HG03108 (cell line): ENCODE measurements around the gene RIC8A.
"Not testable (repeated sequence)": the region's sequence is repeated elsewhere in the genome, so short reads cannot be mapped to it uniquely, and the experiment has no call there.

ENCODE experiments used
- ATAC-seq: cut with Tn5 transposase; IDR thresholded peaks from one replicate; pipeline ENCODE4 v1.9.1; 2021; ENCODE audit warnings: moderate library complexity; ENCODE audit not compliant: unreplicated experiment

RIC8A gene

DNA sequence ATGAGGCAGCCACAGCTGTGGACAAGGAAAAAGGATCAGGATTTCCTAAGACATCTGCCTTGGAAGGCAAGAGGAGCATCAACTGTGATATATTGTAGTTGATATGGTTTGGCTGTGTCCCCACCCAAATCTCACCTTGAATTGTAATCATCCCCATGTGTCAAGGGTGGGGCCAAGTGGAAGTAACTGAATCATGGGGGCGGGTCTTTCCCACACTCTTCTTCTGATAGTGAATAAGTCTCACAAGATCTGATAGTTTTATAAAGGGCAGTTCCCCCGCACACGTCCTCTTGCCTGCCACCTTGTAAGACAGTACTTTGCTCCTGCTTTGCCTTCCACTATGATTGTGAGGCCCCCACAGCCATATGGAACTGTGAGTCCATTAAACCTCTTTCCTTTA lies 10.2 kb downstream of the RIC8A start:
- ATAC-seq = no peak

DNA sequence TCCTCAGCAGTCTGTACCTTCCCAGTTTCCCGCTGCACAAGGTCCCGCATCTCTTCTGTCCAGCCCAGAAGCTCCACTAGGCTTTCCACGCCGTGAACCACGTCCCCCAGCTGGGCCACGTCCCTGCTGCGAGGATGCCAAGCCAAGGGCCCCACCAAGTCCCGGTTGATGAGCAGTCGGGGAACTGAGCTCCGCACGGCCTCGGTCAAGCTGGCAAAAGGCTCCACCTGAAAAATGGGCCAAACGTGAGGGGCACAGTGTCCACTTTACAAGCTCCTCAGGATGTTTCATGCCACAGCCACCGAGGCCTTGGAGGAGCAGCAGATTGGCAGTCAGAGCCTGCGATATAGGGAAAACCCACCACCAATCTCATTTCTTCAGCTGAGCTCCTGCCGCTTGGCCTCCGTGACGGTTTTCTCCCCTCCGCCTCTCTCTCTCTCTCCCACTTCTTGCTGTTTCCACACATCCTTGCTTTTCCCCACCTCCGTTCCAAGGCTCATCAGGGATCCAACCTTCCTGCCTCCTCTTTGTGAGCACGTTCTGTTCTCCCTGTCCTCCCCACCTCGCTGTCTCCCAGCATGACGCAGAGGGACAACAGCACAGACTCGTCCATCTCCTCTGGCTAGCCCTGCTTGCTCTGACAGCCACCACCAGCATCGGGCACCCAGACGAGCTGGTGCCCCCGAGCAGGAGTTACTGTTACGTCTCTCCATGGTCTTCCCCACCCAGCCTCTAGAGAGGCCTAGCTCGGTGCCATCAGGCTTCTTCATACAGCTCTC lies 11.5 kb downstream of the RIC8A start:
- ATAC-seq = no peak

DNA sequence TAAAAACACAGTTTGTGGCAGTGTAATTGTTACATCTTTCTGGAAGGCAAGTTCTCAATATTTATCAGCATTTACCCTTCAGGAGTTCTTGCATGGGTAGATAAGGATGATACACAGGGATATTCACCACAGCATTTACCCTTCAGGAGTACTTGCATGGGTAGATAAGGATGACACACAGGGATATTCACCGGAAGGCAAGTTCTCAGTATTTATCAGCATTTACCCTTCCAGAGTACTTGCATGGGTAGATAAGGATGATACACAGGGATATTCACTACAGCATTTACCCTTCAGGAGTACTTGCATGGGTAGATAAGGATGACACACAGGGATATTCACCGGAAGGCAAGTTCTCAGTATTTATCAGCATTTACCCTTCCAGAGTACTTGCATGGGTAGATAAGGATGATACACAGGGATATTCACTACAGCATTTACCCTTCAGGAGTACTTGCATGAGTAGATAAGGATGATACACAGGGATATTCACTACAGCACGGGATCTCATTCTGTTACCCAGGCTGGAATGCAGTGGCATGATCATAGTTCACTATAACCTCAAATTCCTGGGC lies 13.2 kb downstream of the RIC8A start:
- ATAC-seq = not testable (repeated sequence)

DNA sequence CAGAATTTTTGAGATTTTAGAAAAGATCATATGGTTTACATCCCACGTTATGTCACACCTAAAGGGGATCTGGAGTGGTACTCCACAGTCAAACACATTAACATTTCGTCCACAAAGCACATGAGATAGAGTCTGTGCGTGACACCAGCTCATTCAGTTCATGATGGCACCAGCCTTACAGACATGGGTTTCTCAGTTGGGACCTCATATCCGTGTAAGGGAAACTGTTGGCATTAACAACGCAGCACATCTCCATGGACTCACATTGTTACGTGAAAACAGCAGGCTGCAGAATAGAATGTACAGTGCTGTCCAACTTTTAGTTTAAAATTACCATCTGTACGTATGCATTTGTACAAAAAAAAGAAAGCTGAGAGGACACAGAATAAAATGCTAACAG lies 14.0 kb downstream of the RIC8A start:
- no peak for ATAC-seq

DNA sequence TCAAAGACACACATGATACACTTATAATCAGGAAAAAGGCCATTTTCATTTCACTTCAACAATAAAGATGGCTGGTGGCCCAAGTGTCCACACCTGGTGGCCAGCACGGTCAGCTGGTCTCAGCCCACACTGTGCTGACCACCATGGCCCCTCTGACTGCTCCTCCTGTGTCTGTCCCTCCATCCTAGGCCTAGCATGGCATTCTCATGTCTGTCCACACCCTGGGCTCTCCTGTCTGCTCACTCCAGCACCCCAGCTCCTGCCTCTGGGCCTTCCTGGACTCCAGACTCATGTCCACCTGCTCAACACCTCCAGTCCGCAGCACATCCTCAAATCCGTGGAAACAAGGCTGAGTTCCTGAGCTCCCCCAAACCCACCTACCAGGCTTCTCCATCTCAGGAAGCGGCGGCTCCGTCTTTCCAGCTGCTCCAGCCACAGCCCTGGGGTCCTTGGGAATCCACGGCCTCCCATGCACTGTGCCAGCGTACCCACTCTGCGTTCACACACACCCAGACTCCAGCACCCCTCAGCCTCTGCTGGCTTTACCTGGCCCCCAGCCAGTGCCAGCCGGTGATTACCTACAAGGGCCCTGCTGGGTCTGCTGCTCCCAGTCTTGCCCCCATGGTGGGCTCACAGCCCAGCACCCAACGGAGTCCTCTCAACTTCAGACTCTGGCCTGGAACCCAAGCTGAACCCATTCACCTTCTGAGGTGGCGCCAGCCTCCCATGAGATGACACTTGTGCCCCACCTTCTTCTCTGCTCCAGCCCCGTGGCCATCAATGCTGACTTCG lies 14.7 kb downstream of the RIC8A start:
- ATAC-seq = no peak

DNA sequence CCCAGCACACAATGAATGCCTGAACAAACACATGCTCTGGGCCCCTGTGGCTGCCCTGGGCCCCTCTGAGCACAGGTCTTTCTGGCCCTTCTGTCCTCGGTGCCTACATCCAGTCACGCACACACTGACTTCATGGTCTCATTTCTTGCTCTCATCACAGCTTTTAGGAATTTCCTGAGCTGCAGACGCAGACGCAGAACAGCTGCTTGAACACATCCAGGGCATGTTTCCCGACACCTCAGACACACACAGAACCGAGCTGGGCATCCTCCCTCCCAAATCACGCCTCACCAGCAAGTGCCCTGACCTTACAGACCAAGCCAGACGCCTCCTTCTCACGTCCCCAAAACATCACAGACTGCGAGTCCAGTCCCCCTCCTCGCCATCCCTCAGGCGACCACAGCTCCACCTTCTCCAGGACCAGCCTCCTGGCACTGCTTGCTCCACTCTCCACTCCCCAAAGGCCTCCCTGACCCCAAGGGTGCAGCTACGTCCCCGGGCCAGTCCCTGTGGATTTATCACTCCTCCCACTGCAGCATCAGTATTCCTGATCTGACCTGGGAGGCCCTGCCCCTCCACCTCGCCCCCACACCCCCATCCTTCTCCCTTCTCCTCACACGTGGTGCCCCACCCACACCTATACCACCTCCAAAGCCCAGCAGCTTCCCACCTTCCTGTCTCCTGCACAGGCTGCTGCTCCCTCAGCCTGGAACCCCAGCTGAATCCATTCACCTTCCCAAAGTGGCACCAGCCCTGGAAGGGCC lies 15.7 kb downstream of the RIC8A start:
- no peak for ATAC-seq

DNA sequence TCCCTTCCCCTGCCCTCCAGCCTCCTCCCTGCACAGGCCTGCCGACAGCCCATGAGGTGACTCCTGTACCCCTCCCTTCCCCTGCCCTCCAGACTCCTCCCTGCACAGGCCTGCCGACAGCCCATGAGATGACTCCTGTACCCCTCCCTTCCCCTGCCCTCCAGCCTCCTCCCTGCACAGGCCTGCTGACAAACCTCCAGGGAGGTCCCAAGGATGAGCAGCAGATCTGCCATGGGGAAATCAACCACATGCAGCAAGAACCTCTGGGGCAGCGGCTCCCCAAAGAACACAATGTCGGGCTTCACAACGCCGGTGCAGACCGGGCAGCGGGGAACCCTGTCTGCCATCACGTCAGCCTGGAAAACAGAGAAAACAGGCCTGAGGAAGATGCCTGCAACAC lies 16.4 kb downstream of the RIC8A start:
- ATAC-seq = no peak

DNA sequence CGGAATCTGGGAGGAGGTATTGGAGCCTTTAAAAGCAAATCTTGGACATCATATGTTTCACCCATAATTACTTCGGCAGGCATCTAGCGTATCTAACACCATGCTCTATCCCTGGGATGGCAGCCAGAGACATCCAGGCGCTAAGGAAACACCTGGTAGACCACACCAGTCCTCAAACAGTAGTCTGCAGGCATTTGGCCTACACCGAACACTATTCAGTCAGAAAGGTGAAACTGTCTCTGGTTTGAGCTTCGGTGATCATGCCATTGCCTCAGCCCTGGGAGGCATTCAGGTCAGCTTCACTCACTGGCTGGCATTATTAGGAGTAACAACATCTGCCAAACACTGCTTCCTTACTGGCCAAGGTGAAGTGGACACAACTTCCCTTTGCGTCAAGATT lies 16.9 kb downstream of the RIC8A start:
- no peak for ATAC-seq

DNA sequence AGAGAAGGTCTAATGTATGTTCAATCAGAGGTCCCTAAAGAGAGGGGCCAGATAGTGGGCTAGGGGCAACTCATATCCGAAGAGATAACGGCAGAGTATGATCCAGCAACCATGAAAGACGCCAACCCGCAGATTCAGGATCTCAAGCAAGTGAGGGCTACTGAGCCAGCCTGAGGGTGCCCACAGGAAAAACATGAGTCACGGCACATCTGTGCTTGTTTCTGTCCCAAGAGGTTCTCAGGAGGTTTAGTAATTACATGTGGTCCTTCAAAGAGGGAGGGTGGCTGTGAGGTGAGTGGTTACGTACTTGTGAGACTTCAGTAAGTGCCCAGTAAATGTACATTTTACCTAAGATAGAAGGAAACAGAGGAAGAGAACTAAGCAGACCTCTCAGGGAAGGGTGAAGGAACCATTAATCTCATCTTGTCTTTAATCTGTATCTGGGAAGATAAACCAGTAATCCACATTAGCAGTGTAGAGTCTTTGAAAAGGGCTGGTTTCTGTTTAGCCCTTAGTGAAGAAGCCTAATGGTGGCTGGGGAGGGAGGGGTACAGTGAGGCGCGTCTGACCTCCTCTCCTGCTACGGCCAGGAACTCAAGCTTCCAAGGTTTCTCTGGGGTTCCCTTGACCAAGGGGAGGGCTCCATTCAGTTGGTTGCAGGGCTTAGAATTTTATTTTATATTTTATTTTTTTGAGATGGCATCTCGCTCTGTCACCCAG lies 18.4 kb downstream of the RIC8A start:
- ATAC-seq = peak; percentile 69

DNA sequence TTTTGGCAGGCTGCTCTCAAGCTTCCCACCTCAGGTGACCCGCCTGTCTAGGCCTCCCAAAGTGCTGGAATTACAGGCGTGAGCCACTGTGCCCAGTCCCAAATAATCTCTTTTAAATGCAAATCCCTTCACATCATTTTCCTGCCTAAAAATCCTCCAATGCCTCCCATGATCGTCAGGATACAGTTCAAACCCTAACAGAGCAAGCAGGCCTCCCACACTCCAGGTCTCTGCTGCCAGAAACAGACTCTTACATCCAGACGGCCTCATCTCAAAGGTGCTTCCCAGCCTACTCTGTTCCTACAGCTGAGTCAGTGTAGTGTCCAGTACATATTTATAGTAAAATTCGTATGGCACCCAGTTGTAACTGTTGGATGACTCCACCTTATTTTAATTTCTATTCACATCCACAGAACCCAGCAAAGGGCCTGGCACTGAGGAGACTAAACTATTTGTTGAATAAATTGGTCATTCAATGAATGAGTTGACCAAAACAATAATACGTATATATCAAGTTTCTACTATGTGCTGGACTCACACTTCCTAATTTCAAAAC lies 20.4 kb downstream of the RIC8A start:
- ATAC-seq = no peak

DNA sequence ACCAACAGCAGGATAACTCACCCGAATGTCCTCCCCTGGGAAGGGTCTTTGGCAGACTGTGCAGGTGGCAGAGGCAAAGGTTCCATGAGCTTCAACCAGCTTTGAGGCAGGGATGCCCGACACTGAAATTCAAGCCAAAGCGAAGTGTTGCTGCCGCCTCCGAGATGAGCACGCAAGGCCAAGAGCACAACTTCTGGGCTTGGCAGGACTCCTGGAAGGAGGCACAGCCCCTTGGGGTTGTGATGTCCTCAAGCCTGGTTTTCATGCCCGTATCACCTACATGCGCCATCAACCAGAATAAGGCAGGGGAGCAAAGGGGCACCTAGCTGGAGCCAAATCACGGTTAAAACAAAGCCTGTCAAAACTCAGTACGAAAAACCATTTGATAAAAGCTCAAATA lies 22.9 kb downstream of the RIC8A start:
- ATAC-seq = no peak

DNA sequence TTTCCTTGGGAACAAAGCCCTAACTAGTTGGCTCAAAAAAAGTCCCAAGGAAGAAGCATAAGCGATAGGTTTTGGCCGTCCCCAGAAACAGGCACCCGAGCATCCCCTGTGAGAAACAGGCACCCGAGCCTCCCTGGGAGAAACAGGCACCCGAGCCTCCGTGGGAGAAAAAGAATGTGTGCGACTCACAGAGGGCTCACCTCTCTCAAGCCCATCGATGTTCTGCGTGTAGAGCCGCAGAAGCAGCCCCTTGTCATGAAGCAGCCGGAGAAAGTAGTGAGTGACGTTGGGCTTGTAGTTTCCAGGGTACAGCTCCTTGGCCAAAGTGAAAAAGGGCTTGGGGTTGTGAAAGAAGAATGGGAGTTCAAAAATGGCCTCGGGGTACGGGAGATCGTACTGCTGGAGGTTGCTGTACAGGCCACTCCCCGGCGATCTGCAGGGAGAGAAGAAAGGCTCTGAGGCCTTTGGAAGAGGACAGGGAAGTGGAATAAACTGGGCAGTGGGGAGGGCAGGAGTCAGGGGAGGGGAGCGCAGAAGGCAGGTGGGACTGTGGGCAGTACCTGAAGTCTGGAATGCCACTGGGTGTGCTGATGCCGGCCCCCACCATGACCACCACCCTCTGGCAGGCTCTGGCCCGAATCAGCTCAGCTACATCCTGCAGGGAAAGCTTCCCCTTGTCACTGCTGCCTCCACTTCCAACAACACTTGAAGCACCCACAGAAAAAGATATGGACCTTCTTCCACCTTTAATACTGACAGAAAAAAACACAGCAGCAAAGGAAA lies 25.5 kb downstream of the RIC8A start:
- no peak for ATAC-seq

DNA sequence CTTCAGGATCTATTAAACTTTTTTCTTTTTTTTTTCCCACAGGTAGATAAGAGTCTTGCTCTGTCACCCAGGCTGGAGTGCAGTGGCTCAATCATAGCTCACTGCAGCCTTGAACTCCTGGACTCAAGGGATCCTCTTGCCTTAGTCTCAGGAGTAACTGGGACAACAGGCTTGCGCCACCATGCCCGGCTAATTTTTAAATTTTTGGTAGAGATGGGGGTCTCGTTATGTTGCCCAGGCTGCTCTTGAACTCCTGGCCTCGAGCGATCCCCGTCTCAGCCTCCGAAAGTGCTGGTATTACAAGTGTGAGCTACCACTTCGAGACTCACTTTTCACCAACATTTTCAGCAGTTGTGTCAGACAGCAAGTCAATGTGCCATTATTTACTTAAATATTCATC lies 27.7 kb downstream of the RIC8A start:
- no peak for ATAC-seq

DNA sequence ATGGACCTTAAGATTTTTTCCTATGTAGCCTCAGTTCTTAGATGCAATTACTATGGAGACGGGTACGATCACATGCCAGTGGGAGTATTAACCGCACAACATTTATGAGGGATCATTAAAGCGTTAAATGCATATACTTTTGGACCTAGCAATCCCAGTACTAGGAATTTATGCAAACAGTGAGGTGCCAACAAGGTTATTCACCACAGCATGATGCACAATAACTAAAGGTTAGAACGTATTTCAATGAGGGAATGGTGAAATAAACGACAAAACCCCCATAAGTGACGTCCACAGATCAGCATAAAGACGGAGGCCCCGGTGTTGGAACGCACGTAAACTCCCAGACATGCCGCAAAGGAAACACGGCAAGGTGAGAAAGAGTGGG lies 28.1 kb downstream of the RIC8A start:
- ATAC-seq = peak; percentile 7

DNA sequence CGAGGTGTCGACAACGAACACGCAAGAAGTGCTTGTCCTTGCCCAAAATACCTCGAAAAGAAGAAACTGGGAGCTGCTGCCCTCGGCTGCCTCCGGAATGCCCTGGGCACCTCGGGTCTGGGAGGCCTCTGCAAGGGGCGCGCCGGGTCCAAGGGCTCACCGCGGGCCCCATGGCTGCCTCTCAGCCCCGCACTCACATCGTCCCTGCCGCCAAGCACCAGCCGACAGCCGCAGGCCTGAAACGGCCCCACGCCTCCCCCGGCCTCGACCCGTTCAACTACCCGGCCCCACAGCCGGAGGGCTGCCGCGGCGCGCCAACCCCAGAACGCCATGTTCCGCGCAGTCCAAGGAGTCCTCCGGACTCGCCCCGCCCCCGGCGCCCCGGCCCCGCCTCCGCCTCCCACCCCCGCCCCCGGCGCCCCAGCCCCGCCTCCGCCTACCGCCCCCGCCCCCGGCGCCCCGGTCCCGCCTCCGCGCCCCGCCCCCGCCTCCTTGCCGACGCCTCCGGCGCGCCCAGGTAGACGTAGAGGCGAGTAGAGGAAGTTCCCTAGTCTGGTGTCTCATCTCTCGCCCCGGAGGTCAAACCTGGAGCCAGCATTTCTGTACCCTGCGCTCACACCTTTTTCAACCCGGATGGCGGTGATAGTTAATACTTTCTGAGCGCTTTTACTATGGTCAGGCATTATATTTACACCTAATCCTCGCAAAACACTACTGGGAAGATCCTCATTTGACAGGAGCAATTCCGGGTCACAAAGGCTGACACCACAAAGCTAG lies 28.7 kb downstream of the RIC8A start, which contains the start of gene SIRT3:
SIRT3 (minus strand) TSS at position 346 of the 777 bp plus-strand sequence; CDS start at position 332, 14 bp downstream.
- ATAC-seq = peak; percentile 71

DNA sequence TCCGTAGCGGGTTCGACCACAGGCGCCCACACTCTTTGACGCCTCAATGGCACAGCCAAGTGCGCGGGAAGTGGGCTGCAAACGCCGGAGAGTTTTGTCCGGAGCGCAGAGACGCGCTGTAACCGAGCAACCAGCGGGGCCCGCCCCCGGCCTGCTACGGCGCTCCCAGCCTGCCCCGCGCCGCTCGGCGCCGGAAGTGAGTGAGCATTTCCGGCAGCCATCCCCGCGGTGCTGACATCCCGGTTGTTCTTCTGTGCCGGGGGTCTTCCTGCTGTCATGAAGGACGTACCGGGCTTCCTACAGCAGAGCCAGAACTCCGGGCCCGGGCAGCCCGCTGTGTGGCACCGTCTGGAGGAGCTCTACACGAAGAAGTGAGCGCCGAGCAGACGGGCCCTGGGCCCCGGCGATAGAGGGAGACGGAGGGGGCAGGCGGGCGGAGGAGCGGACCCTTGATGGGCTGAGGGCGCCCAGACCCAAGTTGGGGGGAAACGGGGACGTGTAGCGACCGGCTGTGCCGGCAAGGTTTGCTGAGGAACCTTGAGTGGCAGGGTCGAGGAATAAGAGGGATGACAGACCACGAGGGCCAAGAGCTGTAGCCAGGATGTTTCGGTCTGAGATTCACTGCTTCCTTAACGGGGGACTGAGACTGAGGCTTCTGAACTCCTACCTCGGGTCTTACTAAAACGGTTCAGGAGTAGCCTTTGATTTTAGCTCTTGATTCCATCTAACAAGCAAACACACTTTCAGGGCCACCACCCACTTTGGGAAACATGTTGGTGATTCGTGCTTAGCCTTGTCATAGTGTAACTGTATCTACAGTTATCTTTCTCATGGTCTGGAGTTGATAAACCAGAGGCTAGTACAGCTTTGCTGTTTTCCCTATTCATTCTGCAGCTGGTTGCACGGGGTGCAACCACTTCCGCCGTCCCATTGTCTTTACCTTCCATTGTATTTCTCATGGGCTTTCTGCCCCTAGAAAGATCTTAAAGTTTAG lies 29.6 kb downstream of the RIC8A start, which contains the start of gene PSMD13:
PSMD13 (plus strand) TSS at position 203 of the 994 bp plus-strand sequence; CDS start at position 277, 74 bp downstream.
- ATAC-seq = peak; percentile 68

DNA sequence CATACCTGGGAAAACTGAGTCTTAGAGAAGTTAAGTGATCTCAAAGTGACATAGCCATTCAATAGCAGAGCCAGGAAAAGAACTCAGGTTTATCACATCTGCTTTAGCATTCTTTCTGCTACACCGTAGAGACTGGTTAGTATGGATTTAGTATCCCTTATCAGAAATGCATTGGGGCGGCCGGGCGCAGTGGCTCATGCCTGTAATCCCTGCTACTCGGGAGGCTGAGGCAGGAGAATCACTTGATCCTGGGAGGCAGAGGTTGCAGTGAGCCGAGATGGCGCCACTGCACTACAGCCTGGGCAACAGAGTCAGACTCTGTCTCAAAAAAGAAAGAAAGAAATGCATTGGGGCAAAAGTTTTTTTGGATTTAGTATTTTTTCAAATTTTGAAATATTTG lies 30.8 kb downstream of the RIC8A start:
- ATAC-seq = not testable (repeated sequence)
